Measurements from ENCODE around the gene TOR1AIP1.
"Not testable (repeated sequence)": the region's sequence is repeated elsewhere in the genome, so short reads cannot be mapped to it uniquely, and the experiment has no call there.

GRCh38 chr1:179855831-179856230 lies 26.3 kb upstream of the TOR1AIP1 start:
- TF ChIP-seq POLR2A, POLR2AphosphoS5, CTCF (IDR thresholded peaks at IDR 0.05): not testable (repeated sequence)
